Hepatocyte (in vitro differentiated cells): ENCODE data around the gene ALDOC. TPM values are rescaled to one million over a fixed set of nuclear protein-coding genes. Genes with fewer than 3 reads are reported as not detected.

ENCODE experiments used
- DNase-seq: peaks from one replicate; pipeline ENCODE4 v3.0.0-alpha.2; 2016; ENCODE audit warnings: low spot score
- H2AFZ ChIP-seq: fragments of 200-600 bp; sonication (generic); 2 replicates; pipeline ENCODE4 v1.6.0; 2016; ENCODE audit warnings: antibody characterized with exemption, mild to moderate bottlenecking
- H3K27ac ChIP-seq: fragments of 200-600 bp; sonication (generic); 2 replicates; pipeline ENCODE4 v1.5.1; 2016; ENCODE audit warnings: mild to moderate bottlenecking
- H3K27me3 ChIP-seq: fragments of 200-600 bp; sonication (generic); 2 replicates; pipeline ENCODE4 v1.6.1; 2016
- H3K36me3 ChIP-seq: fragments of 200-600 bp; sonication (generic); replicated peaks from 2 replicates; pipeline ENCODE4 v1.5.1; 2016; ENCODE audit warnings: low read depth; ENCODE audit not compliant: insufficient read depth
- H3K4me1 ChIP-seq: fragments of 200-600 bp; sonication (generic); 2 replicates; pipeline ENCODE4 v1.5.1; 2016; ENCODE audit warnings: mild to moderate bottlenecking, moderate library complexity; ENCODE audit not compliant: insufficient read depth
- H3K4me2 ChIP-seq: fragments of 200-600 bp; sonication (generic); 2 replicates; pipeline ENCODE4 v1.6.0; 2016
- H3K4me3 ChIP-seq: fragments of 200-600 bp; sonication (generic); 2 replicates; pipeline ENCODE4 v1.5.1; 2016; ENCODE audit warnings: mild to moderate bottlenecking
- H3K79me2 ChIP-seq: fragments of 200-600 bp; sonication (generic); 2 replicates; pipeline ENCODE4 v1.6.0; 2017; ENCODE audit warnings: mild to moderate bottlenecking
- H3K9me2 ChIP-seq: fragments of 200-600 bp; sonication (generic); replicated peaks from 2 replicates; pipeline ENCODE4 v1.6.0; 2017; ENCODE audit warnings: mild to moderate bottlenecking; ENCODE audit not compliant: insufficient read depth
- H3K9me3 ChIP-seq: fragments of 200-600 bp; sonication (generic); 2 replicates; pipeline ENCODE4 v1.5.1; 2016; ENCODE audit warnings: low read depth, mild to moderate bottlenecking
- H4K20me1 ChIP-seq: fragments of 200-600 bp; sonication (generic); 2 replicates; pipeline ENCODE4 v1.6.0; 2016; ENCODE audit warnings: mild to moderate bottlenecking; ENCODE audit not compliant: insufficient read depth, poor library complexity, severe bottlenecking
- EZH2 ChIP-seq: fragments of 200-600 bp; sonication (generic); IDR thresholded peaks from 2 replicates; pipeline ENCODE4 v1.6.1; 2016; ENCODE audit warnings: antibody characterized with exemption, mild to moderate bottlenecking, borderline replicate concordance
- EZH2phosphoT487 ChIP-seq: fragments of 200-600 bp; sonication (generic); IDR thresholded peaks from one replicate; pipeline ENCODE4 v1.6.1; 2018; ENCODE audit warnings: antibody characterized with exemption, mild to moderate bottlenecking, low read depth, moderate library complexity; ENCODE audit not compliant: unreplicated experiment, severe bottlenecking
- WGBS: methylation state at CpG from one replicate; pipeline ENCODE4 v1.1.6; 2016; ENCODE audit warnings: low lambda C conversion rate; ENCODE audit errors: missing lambda C conversion rate; 5-methylcytosine and 5-hydroxymethylcytosine counted together
- polyA plus RNA-seq: library from polyadenylated mRNA; unstranded; fragments of >200 nt; fragmentation: Nextera tagmentation; extraction: Ambion mirVana; gene quantifications from 2 replicates; pipeline ENCODE4 v1.2.1, GENCODE V29; 2016
- total RNA-seq: library from RNA; depleted of rRNA; stranded (reverse); fragments of >200 nt; gene quantifications from 2 replicates; pipeline ENCODE4 v1.2.3, GENCODE V29; 2014
- TF ChIP-seq, protein P1 (sequence below): fragments of 200-600 bp; sonication (generic); IDR thresholded peaks from 2 replicates; pipeline ENCODE4 v1.5.1; 2016; ENCODE audit warnings: antibody characterized with exemption, mild to moderate bottlenecking; ENCODE audit not compliant: poor library complexity

The ALDOC gene
- total and polyA plus RNA-seq, 2 experiments from 2014 or later = 14.9 to 31.8 TPM

GRCh38 chr17:28554565-28554964 lies 22.1 kb downstream of the ALDOC start:
- Histone ChIP-seq H3K4me1 (peaks cover 23% of the 10 kb centered on the region), H3K27ac (peak overlapping the region; percentile 42), H3K9me2 (no peaks in the 10 kb centered on the region), H3K4me2 (no peak overlapping the region), H2AFZ (no peak overlapping the region), H3K36me3 (no peaks in the 10 kb centered on the region), H3K27me3 (no peaks in the 10 kb centered on the region), H3K9me3 (no peaks in the 10 kb centered on the region), H4K20me1 (peaks cover 10% of the 10 kb centered on the region), H3K4me3 (no peak overlapping the region), H3K79me2 (peaks cover 22% of the 10 kb centered on the region)
- no peak for DNase-seq
- WGBS = 93% methylated on average over 6 of the region's 6 CpGs
- TF ChIP-seq EZH2phosphoT487 = no peak
- TF ChIP-seq, protein P1, sequence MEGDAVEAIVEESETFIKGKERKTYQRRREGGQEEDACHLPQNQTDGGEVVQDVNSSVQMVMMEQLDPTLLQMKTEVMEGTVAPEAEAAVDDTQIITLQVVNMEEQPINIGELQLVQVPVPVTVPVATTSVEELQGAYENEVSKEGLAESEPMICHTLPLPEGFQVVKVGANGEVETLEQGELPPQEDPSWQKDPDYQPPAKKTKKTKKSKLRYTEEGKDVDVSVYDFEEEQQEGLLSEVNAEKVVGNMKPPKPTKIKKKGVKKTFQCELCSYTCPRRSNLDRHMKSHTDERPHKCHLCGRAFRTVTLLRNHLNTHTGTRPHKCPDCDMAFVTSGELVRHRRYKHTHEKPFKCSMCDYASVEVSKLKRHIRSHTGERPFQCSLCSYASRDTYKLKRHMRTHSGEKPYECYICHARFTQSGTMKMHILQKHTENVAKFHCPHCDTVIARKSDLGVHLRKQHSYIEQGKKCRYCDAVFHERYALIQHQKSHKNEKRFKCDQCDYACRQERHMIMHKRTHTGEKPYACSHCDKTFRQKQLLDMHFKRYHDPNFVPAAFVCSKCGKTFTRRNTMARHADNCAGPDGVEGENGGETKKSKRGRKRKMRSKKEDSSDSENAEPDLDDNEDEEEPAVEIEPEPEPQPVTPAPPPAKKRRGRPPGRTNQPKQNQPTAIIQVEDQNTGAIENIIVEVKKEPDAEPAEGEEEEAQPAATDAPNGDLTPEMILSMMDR = no peak
- no peak for TF ChIP-seq EZH2

DNA sequence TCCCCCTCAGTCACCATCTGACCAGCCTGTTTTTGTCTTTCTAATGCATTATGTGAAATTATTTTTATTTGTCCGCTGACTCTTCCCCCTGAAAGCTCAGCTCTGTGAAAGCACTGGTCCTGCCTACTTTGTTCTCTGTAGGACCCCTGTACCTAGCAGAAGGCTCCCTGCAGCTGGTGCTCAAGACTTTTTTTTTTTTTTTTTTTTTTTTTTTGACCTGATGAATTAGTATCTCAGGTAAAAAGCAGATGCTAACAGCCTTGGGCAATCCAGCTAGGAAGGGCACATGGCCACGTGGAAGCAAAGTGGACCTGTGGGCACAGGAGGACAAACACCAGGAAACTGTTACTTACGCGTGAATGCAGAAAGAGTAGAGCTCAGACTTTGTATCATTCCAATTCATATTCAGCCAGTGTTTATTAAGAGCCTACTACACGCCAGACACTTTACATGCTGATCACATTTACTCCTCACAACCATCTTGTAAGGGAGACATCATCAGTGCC lies 23.6 kb downstream of the ALDOC start:
- no peak overlapping the region for H3K4me3 ChIP-seq
- peak overlapping the region; percentile 91 for H3K27ac ChIP-seq
- H4K20me1 ChIP-seq = peaks cover 10% of the 10 kb centered on the region
- H3K36me3 ChIP-seq = no peaks in the 10 kb centered on the region
- 85% methylated on average over 5 of the region's 5 CpGs for WGBS
- H3K79me2 ChIP-seq = peaks cover 22% of the 10 kb centered on the region
- H3K9me2 ChIP-seq = no peaks in the 10 kb centered on the region
- TF ChIP-seq, protein P1 = no peak
- TF ChIP-seq EZH2 = no peak
- no peaks in the 10 kb centered on the region for H3K9me3 ChIP-seq
- H3K27me3 ChIP-seq = no peaks in the 10 kb centered on the region
- DNase-seq = no peak
- H2AFZ ChIP-seq = peak overlapping the region; percentile 29
- peak overlapping the region; percentile 91 for H3K4me2 ChIP-seq
- H3K4me1 ChIP-seq = peaks cover 23% of the 10 kb centered on the region

- H3K4me3 ChIP-seq = peak within 1 kb of the TSS; percentile 94
- peak within 1 kb of the TSS; percentile 91 for H3K27ac ChIP-seq
- DNase-seq = peak; percentile 96
- H3K4me1 ChIP-seq = peaks cover 23% of the 10 kb centered on the region
- no peaks in the 10 kb centered on the region for H3K27me3 ChIP-seq
- peaks cover 10% of the 10 kb centered on the region for H4K20me1 ChIP-seq
- 2% methylated on average over 25 of the region's 67 CpGs for WGBS
- H3K9me2 ChIP-seq = no peaks in the 10 kb centered on the region
- no peaks in the 10 kb centered on the region for H3K36me3 ChIP-seq
- TF ChIP-seq EZH2 (no peak), EZH2phosphoT487 (no peak)
- TF ChIP-seq, protein P1 = no peak
- peak within 1 kb of the TSS; percentile 92 for H2AFZ ChIP-seq
- H3K9me3 ChIP-seq = no peaks in the 10 kb centered on the region
- peak within 1 kb of the TSS; percentile 91 for H3K4me2 ChIP-seq
- peaks cover 22% of the 10 kb centered on the region for H3K79me2 ChIP-seq
These were observed 24.3 kb downstream of the ALDOC start, which contains the start of gene UNC119 for GRCh38 chr17:28552176-28552999. Gene UNC119 (minus strand): TSS chr17:28552624. CDS start chr17:28552557, 67 bp downstream.
